Stimulated activated CD4-positive, alpha-beta T cell treated with anti-CD3 and anti-CD28 coated beads, Interleukin-1b, Interleukin-23, amount 100 ng/mL, for 4 hours (primary cell): ENCODE data around the gene PRKCE.

Experiments used
- DNase-seq, 2 donors: peaks; one replicate each; pipeline ENCODE4 v3.0.0-alpha.2; 2020; ENCODE audit warnings: low read depth in 2 of 2

PRKCE gene

DNA sequence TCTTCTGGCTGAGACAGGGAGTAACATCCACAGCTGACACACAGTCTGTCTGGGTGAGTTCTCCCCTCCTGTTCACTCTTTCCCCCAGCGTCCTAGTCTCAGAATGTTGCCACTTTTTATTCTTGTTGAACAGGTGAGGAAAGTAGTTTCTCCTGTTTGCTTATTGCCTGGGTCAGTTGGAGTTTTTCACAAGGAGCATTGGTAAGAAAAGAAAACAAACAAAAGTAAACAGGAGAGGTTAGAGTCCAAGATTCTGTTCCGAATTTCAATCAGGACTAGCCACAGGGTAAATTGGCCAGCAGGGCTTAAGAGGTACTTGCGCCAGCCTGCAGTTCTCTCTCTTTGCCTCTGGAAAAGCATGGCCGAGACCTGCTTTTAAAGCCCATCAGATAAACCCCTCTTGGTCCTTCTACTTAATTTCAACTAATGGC, 390.7 kb downstream of the PRKCE start:
- DNase-seq = no peak

DNA sequence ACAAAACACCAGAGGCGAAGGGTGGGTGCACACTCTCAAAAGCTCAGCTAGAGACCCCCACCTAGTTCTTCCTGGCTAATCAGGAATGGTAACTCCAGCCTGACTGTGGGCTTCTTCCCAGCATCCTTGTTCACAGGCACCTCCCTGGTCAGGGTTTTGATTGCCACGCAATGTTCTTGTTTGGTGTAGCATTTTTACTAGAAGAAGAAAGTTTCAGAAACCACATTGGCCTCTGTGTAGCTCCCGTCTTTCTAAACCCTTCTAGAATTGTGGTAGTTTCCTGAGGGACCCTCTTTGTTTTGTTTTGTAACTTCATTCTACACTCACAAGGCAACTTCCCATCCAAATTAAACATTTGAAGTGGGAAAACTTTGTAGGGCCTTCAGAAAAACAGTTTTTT, 391.2 kb downstream of the PRKCE start:
- DNase-seq = no peak

DNA sequence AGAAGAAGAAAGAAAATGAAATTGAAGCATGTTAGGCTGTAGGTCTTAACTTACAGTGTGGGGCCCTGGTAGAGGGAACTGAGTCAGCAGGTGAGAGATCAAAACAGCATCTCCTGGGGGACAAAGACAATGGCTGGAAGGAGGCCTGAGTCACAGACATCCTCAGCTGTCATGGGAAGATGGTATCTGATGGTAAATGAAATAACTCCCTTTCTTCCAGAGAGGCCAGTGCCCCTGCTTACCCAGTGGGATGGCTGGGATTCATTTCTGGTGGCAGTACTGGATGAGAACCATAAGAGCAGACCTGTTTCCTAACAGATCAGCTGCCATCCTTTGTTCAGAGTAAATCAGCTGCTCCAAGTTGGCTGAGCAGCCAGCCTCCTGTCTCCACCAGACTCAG, 394.4 kb downstream of the PRKCE start:
- DNase-seq = no peak

DNA sequence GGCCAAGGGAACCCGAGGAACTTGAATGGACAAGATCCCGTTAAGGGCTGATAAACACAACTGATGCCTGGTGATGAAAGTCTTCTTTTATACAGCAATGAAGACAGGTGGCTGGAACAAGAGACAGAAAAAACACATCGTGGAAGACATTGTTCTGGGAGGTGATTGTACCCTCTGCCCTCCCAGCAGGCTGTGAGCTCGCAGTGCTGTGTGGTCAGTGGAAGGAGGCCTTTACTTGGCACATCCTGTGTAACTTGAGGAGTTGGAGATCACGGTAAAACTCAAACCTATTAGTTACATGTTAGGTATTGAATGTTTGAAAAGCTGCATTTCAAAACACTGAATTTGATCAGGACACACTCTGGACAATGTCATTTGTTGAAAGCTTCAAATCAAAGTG, 395.8 kb downstream of the PRKCE start:
- no peak for DNase-seq

DNA sequence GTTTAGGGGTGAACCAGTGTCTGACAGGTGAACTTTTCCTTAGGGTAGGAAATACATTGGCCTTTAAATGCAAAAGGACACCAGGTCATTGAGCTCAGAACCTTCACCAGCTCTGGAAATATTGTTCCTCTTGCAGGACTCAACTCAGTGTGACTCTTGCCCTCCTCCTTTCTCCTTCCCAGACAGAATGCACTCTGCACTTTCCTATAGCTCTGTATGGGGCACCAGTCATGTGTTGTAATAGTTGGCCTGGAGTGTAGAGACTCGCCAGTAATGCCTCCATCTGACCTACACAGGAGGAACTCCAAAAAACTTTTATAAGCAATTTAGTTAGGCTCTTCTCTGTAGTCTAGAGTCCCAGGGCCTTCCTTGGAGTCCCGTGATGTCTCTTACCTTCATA, 397.2 kb downstream of the PRKCE start:
- no peak for DNase-seq

DNA sequence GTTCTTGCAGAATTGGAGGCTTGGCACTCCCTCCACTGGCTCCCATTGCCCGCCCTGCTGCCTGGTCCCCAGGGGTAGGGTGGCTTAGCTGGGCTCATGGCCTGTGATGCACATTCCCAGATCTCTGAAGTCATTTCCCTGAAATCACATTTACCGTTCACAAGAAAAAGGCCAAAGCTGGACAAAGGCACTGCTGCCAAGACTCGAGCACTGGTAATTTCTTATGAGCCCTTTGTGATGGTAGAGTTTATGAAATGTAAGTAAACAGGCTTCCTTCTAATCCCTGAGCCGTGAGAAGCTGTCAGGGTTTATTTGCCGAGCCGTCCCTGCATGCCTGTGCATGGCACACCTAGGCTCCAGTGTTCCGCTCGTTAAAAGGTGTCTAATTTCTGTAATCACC, 398.6 kb downstream of the PRKCE start:
- DNase-seq = no peak

DNA sequence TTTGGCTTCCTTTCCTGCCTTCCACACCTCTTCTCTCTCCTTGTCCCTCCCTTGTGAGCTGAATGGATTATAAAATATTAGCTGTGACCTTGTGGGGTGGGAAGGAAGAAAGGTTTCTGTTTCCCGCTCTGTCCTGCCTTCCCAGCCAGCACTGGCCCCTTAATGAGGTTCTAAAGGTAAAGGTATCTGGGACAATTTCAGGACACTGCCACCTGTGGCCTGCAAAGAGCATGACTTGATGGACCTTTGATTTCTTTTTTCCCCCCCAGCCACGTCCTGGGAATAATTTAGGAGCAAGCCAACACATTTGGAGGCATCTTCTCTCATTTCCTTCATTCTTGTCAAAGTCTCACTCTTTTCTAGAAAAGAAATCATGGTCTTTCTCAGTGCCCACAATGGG, 399.0 kb downstream of the PRKCE start:
- no peak for DNase-seq

DNA sequence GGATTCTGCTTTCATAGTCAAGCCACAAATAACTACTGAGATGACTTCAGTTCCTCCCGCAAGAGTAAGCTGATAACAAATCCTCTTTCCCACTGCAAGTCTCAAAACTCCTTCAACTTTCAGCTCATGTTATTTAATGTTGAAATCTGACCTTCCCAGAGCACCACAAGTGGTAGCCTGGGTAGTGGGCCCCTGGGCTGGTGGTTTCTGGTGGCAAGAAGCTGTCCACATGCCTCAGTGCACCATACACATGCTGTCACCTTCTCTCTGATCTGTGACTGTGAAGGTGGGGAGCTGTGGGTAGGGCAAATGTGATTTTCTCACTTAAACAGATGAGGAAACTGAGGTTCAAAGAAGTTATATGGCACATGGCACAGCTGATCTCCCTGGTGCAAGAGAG, 399.6 kb downstream of the PRKCE start:
- no peak for DNase-seq

DNA sequence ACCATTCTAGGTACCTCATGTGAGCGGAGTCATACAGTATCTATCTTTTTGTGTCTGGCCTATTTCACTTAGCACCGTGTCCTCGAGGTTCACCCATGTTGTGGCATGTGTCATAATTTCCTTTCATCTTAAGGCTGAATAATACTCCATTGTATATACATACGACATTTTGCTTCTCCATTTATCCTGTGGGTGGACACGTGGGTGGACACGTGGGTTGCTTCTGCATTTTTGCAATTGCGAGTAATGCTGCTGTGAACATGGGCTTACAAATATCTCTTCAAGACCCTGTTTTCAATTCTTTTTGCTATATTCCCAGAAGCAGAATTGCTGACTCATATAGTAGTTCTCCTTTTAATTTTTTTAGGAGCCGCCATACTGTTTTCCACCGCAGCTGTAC, 402.1 kb downstream of the PRKCE start:
- DNase-seq = no peak

DNA sequence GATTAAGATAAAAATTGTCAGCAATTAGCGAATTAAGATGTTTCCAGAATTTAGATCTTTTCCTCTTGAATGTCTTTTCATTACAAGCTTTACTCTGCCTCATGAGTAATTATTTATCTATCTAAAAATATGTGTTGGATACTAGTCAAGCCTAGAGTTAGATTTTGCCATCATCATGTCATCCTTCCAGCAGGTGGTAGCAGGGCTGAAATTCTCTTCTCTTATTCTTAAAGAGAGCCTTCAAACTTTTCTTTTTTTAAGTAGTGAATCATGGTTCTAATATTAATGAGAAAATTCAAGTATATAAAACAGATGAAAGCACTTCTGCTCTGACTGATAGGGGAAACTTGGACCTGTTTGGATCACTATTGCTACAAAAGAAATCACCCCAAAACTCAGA, 405.1 kb downstream of the PRKCE start:
- DNase-seq = no peak

DNA sequence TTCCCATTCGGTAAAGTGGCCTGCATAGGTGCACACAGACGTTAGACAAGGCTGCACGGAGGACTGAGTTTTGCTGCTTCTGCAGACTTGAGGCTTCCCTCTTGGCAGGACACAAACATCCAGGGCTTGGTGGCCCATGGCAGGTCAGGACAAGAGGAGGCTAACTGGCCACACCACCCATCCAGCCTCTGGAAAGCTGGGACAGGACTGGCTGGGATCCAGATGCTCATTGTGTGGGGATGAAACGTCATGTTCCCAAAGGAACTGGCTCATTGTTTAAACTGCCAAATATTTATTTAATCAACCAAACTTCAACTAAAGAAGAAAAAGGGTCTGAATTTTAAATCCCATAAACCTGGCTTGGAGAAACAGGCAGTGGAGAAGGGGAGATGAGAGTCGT, 406.7 kb downstream of the PRKCE start:
- no peak for DNase-seq

DNA sequence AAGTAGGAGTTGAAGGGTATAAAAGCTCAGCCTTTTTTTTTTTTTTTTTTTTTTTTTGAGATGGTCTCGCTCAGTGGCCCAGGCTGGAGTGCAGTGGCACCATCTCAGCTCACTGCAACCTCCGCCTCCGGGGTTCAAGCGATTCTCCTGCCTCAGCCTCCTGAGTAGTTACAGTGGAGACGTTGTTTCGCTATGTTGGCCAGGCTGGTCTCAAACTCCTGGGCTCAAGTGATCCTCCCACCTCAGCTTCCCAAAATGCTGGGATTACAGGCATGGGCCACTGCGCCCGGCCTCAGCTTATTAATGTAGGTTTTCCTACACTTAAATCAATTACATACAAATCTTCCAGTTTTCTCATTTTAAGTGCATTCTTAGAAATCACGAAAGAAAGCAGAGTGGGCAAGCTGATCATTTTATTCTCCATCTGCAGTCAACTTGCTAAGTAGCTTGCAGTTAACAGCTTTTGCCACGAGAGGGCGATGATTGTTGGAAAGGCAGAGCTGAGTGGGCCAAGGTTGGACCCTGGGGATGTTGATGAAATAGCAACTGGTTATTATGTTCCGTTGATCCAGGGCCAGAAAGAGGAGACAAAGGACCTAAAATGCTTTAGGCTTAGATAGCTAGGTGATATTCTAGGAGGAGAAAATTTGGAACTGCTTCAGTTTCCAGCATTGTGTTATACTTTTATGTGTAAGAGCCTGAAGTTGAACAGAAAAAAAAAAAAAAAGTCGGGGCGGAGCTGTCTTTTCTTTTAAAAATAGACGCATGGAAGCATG, 411.4 kb downstream of the PRKCE start:
- peak; percentile 39 to 62 for DNase-seq

DNA sequence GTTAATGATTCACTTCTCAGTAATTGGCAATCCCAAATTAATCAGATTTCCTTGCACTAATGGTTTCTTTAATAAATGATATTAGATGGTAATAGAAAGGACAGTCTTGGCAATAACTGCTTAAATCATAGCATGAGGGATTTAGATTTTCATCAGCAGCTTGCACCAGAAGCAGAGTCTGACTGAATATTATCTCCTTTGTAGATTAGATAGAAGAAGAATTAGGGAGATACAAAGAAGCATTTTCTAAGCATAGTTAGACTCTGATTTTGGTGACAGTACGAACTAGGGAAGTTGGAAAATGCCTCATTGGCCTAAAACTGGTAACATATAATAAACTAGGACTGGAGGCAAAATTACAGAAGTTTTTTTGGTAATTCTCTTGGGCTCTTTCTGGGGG, 412.9 kb downstream of the PRKCE start:
- DNase-seq = no peak

DNA sequence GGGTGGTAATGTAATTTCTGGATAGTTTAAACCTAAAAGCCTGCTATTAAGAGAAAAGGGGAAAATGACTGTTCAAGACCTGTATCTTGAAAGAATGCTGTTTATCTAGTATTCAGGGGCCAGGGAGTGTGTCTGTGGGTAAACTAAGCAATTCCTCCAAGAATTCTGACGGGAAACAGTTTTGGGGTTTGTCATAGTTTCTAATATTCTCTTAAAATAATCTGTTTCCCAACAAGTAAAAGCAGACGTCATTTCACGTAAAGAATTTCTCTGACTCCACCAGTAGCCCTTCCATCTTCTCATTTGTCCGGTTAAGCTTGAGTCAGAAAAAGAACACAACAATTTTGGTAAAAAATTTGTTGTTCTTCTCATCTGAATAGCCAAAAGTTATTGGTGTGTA, 413.7 kb downstream of the PRKCE start:
- no peak for DNase-seq

DNA sequence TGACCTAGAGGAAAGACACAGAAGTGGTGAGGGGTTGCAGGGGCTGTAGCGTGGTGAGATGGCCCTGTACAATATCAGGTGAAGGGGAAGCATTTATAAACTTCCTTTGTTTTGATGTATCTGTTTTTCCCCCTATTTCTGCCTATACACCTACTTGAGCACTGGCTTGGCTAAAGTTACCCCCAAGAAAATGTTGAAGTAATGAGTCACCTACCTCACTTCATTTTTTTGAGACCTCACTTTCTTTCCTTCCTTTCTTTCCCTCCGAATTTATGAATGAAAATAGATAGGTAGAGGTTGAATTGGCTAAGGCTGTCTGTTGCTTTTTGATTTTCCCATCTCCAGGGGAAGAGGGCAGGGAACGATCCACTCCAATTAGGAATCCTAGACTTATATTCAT, 414.6 kb downstream of the PRKCE start:
- DNase-seq = no peak

DNA sequence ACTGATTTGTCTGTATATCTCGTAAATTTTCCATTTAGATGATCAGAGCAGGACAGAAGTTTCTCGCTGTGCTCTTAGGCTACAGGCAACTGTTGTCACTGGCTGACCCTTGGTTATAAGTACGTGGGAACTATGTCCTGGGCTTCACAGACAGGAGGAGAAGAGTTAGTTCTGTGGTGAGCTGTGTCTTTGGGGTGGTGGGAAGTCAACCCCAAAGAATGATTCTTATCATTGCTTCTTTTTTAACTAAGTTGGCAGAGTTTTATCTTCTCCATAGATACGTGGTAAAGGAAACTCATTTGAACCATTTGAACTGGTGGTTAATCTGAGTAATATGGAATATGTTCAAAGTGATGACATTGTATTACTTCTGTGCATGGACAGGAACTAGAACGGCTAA, 415.1 kb downstream of the PRKCE start:
- DNase-seq = no peak

DNA sequence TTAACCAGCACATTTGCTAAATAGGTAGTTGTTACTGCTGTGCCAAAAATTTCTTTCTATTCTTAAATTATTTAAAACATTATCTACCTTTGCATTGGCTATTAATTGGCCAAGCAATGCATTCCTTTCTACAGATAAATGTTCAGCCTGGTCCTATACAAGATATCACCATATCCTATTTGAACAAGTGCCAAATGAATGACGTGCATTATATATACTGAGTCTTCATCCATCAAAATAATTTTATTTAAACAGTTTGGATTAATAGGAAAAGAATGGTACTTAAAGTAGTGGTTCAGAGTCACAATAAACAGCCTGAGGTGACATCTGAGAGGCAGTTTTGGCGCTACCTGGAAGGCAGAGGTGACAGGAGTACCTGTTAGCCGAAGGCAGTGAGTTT, 415.6 kb downstream of the PRKCE start:
- DNase-seq = no peak

DNA sequence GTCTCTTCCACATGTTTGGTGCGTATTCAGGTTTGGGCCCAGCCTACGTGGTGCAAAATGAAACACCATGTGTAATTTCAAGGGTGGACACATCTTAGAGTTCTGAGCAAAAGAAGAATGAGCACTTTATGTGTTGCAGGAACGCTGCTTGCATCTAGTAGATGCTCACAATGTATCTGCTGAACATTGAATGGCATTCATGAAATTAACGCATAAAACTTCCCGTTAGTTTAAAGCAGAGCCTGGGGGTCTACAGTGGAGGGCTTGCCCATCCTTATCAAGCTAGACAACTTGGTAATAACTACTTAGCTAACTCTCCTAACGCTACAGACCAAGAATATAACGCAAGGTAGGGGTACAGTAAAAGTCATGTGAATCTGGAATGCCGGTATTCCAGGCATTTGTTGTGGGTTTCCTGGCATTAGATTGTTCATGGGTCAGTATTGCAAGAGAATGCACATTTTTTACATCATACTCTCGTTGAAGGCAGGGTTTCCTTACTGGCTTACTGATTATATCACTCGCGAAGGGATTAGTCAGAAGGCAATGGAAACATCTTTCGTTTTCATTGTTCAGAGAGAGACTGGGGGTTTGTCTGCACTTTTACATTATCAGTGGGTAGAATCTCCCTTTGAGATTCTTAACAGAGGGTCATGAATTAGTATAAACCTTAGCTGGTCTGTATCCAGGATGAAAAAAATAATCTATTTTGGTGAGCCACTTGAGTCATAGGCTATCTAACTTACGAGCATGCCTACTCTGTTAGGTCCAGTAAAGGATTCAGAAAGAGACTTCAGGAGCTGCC, 416.2 kb downstream of the PRKCE start:
- no peak for DNase-seq

DNA sequence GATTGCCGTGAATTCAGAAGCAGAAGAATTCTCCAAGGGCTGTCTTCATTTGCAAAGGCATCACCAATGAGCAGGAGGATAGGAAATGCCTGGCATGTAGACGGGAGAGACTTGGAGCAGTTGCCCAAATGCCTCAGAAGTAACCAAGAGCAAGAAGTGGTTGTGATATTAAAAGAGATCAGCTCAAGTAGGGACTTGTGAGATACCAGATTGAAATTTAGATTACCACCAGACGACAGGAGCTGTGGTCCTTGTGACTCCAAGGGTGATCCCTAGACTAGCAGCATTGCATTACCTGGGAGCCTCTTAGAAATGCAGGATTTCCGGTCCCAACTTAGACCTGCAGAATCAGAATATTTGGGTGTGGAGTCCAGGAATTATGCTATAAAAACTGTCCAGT, 417.2 kb downstream of the PRKCE start:
- no peak for DNase-seq

DNA sequence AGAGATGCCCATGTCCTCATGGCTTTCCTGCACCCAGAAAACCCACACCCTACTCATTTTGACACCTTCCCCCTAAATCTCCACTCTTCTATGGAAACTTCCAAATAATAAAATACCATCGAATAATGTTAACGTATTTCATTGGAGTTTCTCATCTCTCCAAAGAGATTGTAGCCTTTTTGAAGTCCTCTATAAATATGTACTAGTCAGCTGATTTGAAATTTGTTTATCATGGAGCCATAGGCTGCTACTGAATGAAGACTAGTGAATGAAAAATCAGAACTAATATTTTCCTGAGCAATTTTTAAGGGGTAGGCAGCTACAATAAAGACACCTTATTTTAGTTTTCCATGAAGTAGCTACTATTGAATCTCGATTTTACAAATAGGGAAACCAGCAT, 419.6 kb downstream of the PRKCE start:
- DNase-seq = no peak

DNA sequence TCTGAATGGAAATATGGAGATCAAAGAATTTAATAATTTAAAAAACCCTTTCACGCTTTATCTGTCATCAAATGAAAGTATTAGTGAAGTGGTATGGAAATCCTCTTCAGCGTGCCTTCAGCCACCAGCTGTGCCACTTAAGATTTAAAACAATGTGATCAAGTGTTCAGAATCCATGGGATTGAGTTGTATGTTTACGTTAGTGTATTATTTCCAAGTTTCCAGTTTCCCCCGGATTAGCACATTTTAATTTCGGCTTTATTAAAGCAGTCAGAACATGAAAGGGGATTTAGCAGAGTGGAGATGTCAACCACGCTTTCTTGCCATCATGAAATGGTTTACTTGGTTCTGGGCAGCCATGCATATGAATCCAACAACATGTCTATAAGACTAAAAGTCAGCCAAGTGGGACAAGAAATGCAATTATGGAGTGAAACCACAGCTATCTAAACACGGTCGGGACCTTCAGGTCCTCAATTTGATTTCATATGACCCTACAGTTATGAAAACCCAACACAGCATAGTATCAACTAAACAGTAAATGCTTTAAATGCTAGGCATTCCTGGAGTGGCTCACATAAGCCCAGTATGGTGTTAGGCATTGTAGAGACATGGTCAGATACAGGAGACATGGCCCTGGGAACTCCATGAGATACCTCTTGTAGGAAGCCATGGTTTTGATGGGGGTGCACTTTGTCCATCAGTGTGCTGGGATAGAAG, 420.8 kb downstream of the PRKCE start:
- DNase-seq = no peak

DNA sequence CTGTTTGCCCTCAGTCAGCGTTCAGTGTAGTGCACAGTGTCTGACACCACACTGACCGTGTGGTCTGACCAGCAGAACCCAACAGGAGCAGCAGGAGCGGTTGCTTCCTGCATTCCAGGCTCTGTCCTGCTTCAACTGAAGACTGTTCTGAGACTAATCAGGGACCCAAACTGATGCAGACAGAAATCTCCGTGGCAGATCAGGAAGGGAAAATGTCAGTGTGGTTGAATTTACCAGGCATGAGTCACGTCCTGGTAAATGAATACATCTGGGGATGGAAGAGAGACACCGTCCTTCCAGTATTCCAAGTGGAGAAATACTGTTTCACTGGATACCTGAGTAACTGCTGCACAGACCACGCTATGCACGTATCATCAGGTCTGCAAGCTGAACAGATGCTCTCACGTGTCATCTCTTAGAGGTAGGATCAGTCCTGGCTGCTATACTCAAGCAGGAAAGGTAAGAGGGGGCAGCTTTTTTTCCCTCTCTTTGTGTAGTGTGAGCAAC, 422.1 kb downstream of the PRKCE start:
- no peak for DNase-seq

DNA sequence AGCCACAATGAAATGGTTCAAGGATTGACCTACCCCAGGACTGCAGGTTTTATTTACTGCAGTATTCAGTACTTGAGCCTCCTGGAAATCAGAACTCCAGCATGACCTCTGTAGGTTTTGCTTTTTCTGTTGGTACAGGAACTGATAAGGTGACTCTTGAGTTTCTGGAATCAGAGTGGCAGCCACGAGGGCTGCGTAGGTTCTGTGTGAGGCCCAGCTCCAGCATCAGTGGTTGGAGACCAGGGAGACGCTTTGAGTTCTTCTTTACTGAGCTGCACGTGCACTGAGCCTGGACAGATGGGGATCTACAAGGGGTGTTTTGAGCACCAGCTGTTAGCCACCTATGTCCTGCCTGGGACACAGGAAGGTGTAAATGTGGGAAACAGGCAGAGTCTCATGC, 423.0 kb downstream of the PRKCE start:
- no peak for DNase-seq
